Lung (tissue), 12 donors: ENCODE data around the gene PXDN. TPM values are rescaled to one million over a fixed set of nuclear protein-coding genes. Genes with fewer than 3 reads are reported as not detected.

Source experiments
- ATAC-seq: fragments of 200-7000 bp; cut with Tn5 transposase; one replicate; pipeline ENCODE4 v1.9.1; 2020; ENCODE audit warnings: moderate number of reproducible peaks; ENCODE audit not compliant: insufficient read depth, low FRiP score
- DNase-seq, 3 donors: peaks; one replicate each; pipeline ENCODE4 v3.0.0-alpha.2; 2013 to 2017
- H3K27ac ChIP-seq, 2 donors: one replicate each; pipeline ENCODE4 v1.5.1; 2013; ENCODE audit warnings: mild to moderate bottlenecking in 2 of 2, moderate library complexity in 2 of 2, control low read depth in 1 of 2, inconsistent platforms in 1 of 2, low read depth in 1 of 2, low read length in 1 of 2
- H3K27me3 ChIP-seq, 3 donors: one replicate each; pipeline ENCODE4 v1.5.1; 2013; ENCODE audit warnings: low read length in 2 of 3; ENCODE audit not compliant: control insufficient read depth in 3 of 3, insufficient read depth in 3 of 3
- H3K36me3 ChIP-seq, 4 donors: one replicate each; pipeline ENCODE4 v1.5.1; 2013; ENCODE audit warnings: low read length in 4 of 4, mild to moderate bottlenecking in 1 of 4, moderate library complexity in 1 of 4; ENCODE audit not compliant: control insufficient read depth in 4 of 4, insufficient read depth in 4 of 4
- H3K4me1 ChIP-seq, 5 donors: one replicate each; pipeline ENCODE4 v1.5.1; 2013; ENCODE audit warnings: low read length in 5 of 5, mild to moderate bottlenecking in 2 of 5, moderate library complexity in 1 of 5; ENCODE audit not compliant: control insufficient read depth in 5 of 5, insufficient read depth in 5 of 5
- H3K4me3 ChIP-seq: one replicate; pipeline ENCODE4 v1.5.1; 2013; ENCODE audit warnings: mild to moderate bottlenecking, control low read depth, moderate library complexity
- H3K9ac ChIP-seq, 2 donors: one replicate each; pipeline ENCODE4 v1.5.1; 2013; ENCODE audit warnings: low read length in 2 of 2, control low read depth in 1 of 2; ENCODE audit not compliant: insufficient read depth in 1 of 2
- H3K9me3 ChIP-seq, 4 donors: one replicate each; pipeline ENCODE4 v1.5.1; 2013; ENCODE audit warnings: low read length in 3 of 4, mild to moderate bottlenecking in 1 of 4, moderate library complexity in 1 of 4; ENCODE audit not compliant: control insufficient read depth in 4 of 4, insufficient read depth in 3 of 4
- WGBS, 2 donors: extraction: QIAGEN DNeasy Blood & Tissue Kit; methylation state at CpG; one replicate each; pipeline ENCODE4 v1.1.7; 2013; 5-methylcytosine and 5-hydroxymethylcytosine counted together
- polyA plus RNA-seq, 2 donors: library from polyadenylated mRNA; stranded (reverse); fragments of 200-250 nt; gene quantifications; one replicate each; pipeline ENCODE4 v1.2.1, GENCODE V29; 2013
- total RNA-seq, 2 donors: library from RNA; depleted of rRNA in 1 of 2; stranded (reverse); fragments of >200 nt in 1 of 2; gene quantifications; one replicate each; pipeline ENCODE4 v1.2.1, GENCODE V29; 2014 to 2021
- TF ChIP-seq, protein P1 (sequence below): IDR thresholded peaks from 2 replicates; pipeline ENCODE4 v1.5.1; 2012; ENCODE audit warnings: mild to moderate bottlenecking; ENCODE audit errors: control extremely low read depth, extremely low read depth
- donor health status: control.
- donor health status: control.
- donor health status: Bipolar disorder and iron deficiency.
- donor health status: healthy.
- donor health status: DM: yes; HTN: yes; CAD: no.

PXDN gene
- total and polyA plus RNA-seq, 4 donors, result 10.6 to 198 (median 45.1) TPM

DNA sequence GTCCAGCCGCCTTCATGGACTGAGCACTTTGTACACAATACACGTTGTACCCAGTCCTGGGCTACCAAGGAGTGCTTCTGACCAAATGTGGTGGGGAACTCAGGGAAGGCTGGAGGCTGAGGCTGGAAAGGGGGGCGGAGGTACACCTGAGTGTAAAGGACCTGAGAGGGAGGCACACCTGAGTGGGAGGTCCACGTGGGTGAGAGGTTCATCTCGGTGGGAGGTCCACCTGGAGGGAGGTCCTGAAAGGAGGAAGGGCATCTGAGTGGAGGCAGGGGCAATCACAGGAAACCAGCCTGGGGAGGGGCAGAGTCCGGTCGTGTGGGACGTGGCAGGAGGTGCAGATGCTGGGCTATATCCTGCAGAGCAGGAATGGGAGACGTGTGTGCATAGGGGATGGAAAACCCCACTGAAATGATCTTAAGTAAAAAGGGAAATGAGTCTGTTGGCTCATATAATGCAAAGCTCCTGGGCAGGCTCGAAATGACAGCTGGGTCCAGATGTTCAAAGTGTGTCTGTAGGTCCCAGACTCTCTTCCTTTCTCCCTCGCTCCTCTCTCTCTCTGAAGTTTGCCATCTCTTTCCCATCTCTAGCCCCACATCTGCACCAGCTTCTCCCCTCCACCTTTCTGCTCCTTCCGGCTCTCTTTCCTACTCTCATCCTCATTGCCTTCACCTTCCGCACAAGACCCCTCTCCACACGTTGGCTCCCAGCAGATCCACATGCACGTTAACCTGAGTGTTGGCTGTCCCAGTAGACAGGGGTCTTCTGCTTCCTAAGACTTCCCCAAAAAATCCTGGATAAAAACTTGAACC, 137.7 kb downstream of the PXDN start:
- Histone ChIP-seq H3K27ac (peak overlapping the region in 1 of 2 donors; percentile 28), H3K4me3 (no peak overlapping the region), H3K27me3 (no peaks in the 10 kb centered on the region), H3K9ac (no peak overlapping the region), H3K4me1 (peaks cover 0 to 31% (median 16%) of the 10 kb centered on the region in 5 donors), H3K36me3 (no peaks in the 10 kb centered on the region), H3K9me3 (no peaks in the 10 kb centered on the region)
- TF ChIP-seq, protein P1, sequence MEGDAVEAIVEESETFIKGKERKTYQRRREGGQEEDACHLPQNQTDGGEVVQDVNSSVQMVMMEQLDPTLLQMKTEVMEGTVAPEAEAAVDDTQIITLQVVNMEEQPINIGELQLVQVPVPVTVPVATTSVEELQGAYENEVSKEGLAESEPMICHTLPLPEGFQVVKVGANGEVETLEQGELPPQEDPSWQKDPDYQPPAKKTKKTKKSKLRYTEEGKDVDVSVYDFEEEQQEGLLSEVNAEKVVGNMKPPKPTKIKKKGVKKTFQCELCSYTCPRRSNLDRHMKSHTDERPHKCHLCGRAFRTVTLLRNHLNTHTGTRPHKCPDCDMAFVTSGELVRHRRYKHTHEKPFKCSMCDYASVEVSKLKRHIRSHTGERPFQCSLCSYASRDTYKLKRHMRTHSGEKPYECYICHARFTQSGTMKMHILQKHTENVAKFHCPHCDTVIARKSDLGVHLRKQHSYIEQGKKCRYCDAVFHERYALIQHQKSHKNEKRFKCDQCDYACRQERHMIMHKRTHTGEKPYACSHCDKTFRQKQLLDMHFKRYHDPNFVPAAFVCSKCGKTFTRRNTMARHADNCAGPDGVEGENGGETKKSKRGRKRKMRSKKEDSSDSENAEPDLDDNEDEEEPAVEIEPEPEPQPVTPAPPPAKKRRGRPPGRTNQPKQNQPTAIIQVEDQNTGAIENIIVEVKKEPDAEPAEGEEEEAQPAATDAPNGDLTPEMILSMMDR, result no peak
- ATAC-seq (no peak), DNase-seq (peak; percentile 53 to 73 (median 57))
- WGBS, 2 donors, result 49 to 58% methylated on average over 15 of the region's 15 CpGs

DNA sequence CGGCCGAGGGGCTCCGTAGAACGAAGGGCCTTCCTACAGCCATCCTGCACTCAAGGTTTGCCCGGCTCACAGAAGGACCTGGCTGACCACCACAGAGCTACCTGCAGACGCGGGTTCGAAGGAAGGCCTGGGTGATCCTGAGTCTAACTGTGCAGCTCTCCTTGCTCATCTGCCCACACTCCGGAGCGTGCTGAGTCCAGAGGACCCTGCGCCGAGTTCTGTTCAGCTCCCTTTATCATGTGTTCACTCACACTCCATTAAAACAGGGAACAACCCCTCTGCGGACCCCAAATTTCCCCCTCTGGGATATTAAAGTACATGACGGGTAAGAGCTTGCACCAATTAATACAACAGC, 138.3 kb downstream of the PXDN start:
- H3K9me3 ChIP-seq, result no peaks in the 10 kb centered on the region
- ATAC-seq (no peak), DNase-seq (no peak)
- no peak overlapping the region for H3K27ac ChIP-seq
- H3K36me3 ChIP-seq, result no peaks in the 10 kb centered on the region
- no peak overlapping the region for H3K9ac ChIP-seq
- WGBS, 2 donors, result 70 to 74% methylated on average over 14 of the region's 14 CpGs
- peaks cover 0 to 35% (median 16%) of the 10 kb centered on the region in 5 donors for H3K4me1 ChIP-seq
- no peaks in the 10 kb centered on the region for H3K27me3 ChIP-seq
- TF ChIP-seq, protein P1, result no peak
- H3K4me3 ChIP-seq, result no peak overlapping the region

GRCh38 chr2:1605102-1606045, 138.9 kb downstream of the PXDN start:
- Histone ChIP-seq H3K36me3 (no peaks in the 10 kb centered on the region), H3K27me3 (no peaks in the 10 kb centered on the region), H3K27ac (peak overlapping the region in 1 of 2 donors; percentile 77), H3K4me1 (peaks cover 0 to 40% (median 16%) of the 10 kb centered on the region in 5 donors), H3K9me3 (no peaks in the 10 kb centered on the region), H3K9ac (no peak overlapping the region), H3K4me3 (no peak overlapping the region)
- WGBS, 2 donors, result 33 to 37% methylated on average over 32 of the region's 32 CpGs
- ATAC-seq (peak; percentile 15), DNase-seq (peak; percentile 50 to 58 (median 52))
- TF ChIP-seq, protein P1, result no peak
